Measurements from ENCODE around the gene TAGLN. TPM values are rescaled to one million over a fixed set of nuclear protein-coding genes. Genes with fewer than 3 reads are reported as not detected.

The TAGLN gene
- total and polyA plus RNA-seq, 9 of the 15 experiments (the other 6 are each of a cell fraction or from before 2014, with no cell fraction given): 0.21 to 4.9 (median 1.1) TPM

GRCh38 chr11:117223741-117224689 is 24.8 kb downstream of the TAGLN start (continued):
- TF ChIP-seq CREB3 (tag; conservative IDR thresholded peaks at IDR 0.05; ENCODE audit: low read depth): 0 out of 2 replicates have a peak, but pooled peaks have one; percentile 26
- TF ChIP-seq ELF1 (tag; IDR thresholded peaks at IDR 0.05): no peak
- no peak for TF ChIP-seq CAMTA2 (CRISPR knock-in tag; conservative IDR thresholded peaks at IDR 0.05)
- no peak for TF ChIP-seq SIN3B (IDR thresholded peaks at IDR 0.05; ENCODE audit: low read depth)
- TF ChIP-seq HNRNPUL1 (IDR thresholded peaks at IDR 0.05; ENCODE audit: low read length): no peak
- 0 out of 4 replicates have a peak, but pooled peaks of 1 of the 2 experiments have one; percentile 18 for TF ChIP-seq FOXK2 (conservative IDR thresholded peaks at IDR 0.05 in 1 of 2, IDR thresholded peaks at IDR 0.05 in 1 of 2; ENCODE audit: low read depth in 2 of 2)
- TF ChIP-seq ZBED1 (IDR thresholded peaks at IDR 0.05): no peak; the same call in 1 of the 2 replicates
- no peak for TF ChIP-seq NR3C1 (CRISPR knock-in tag; IDR thresholded peaks at IDR 0.05)
- TF ChIP-seq ZBTB11 (CRISPR knock-in tag; IDR thresholded peaks at IDR 0.05): peak in 1 of 3 experiments; percentile 80; a peak in 2 of 6 replicates
- peak; percentile 94 for TF ChIP-seq KLF16 (IDR thresholded peaks at IDR 0.05)
- peak; percentile 72; the same call in 1 of the 2 replicates for TF ChIP-seq ETV5 (CRISPR knock-in tag; IDR thresholded peaks at IDR 0.05; ENCODE audit: low read depth)
- peak; percentile 37 for TF ChIP-seq TAF1 (IDR thresholded peaks at IDR 0.05; ENCODE audit: control insufficient read depth, extremely low read depth, insufficient read depth, low read length, severe bottlenecking)
- peak in 1 of 3 experiments; percentile 30 for TF ChIP-seq YY1 (IDR thresholded peaks at IDR 0.05; ENCODE audit: borderline replicate concordance in 1 of 3, control insufficient read depth in 1 of 3, extremely low read depth in 1 of 3, insufficient read depth in 3 of 3, insufficient read length in 1 of 3, insufficient replicate concordance in 2 of 3, low read depth in 1 of 3, low read length in 2 of 3)
- TF ChIP-seq ZBTB26 (CRISPR knock-in tag; IDR thresholded peaks at IDR 0.05): no peak

Measured in K562 (cell line).